ENCODE data around the gene WDR4.

The WDR4 gene

DNA sequence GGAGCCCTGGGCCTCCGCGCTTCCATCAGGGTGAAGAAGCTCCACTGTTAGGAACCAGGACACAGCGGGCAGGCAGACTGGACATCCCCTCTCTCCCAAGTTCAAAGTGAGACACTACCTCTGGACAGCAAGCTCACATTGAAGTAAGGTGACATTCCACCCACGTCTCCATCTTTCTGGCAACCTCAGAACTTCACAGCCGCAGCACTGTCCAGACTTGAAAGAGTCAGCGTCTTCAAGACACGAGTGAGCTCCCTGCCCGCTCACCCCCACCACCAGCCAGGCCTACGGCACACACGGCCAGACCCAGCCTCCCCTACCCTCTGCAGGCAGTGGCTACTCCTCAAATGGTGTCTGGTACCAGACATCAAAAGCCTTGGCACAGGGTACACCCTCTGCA, 11.1 kb downstream of the WDR4 start:
- Histone ChIP-seq H3K4me2 (ENCODE audit: low read length) (no peak overlapping the region), H2BK5ac (ENCODE audit: low read length) (no peak overlapping the region), H3K4me1 (ENCODE audit: control insufficient read depth, low read depth, low read length) (no peaks in the 10 kb centered on the region), H3K9ac (ENCODE audit: low read length) (no peak overlapping the region), H2BK15ac (replicated peaks; ENCODE audit: low read depth) (no peak overlapping the region), H3K4ac (ENCODE audit: low read depth, low read length) (no peak overlapping the region), H3K23ac (ENCODE audit: low read length) (no peak overlapping the region), H2AK5ac (ENCODE audit: low read length) (no peak overlapping the region), H3K4me3 (ENCODE audit: low read length) (no peak overlapping the region), H4K5ac (ENCODE audit: low read length) (no peak overlapping the region), H2BK120ac (ENCODE audit: low read depth, low read length) (no peak overlapping the region), H3K27ac (ENCODE audit: low read depth, low read length) (no peak overlapping the region), H4K8ac (ENCODE audit: low read depth, low read length) (no peak overlapping the region), H3K18ac (ENCODE audit: low read length) (no peak overlapping the region), H3K79me2 (ENCODE audit: control insufficient read depth, insufficient read depth, low read length) (peaks cover 73% of the 10 kb centered on the region), H3K56ac (ENCODE audit: low read length) (no peak overlapping the region), H3K36me3 (ENCODE audit: control insufficient read depth, insufficient read depth, low read length) (peaks cover 32% of the 10 kb centered on the region), H3K79me1 (ENCODE audit: low read length) (peaks cover 36% of the 10 kb centered on the region), H3K27me3 (ENCODE audit: insufficient read depth, low read length, poor library complexity) (no peaks in the 10 kb centered on the region)
- DNase-seq: no peak
- WGBS (ENCODE audit: extremely low coverage, insufficient coverage, low lambda C conversion rate): no CpG with 5 or more reads among the region's 10 CpGs

DNA sequence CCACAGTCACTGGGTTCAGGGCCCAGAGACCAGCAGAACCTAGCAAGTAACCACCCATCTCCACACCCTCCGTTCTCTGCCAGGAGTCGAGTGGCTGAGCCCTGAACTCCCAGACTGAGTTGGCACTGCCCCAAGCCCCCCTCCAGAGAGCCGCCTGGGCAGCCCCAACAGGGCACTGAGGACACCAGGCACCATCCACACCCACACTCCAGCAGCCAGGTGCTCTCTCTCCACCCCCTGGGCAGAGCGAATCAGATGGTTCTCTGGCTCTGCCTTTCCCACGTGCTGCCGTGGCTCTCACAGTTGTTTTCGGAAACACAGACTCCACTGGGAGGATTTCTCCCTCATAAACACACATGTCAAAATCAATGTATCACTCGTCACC, 13.6 kb downstream of the WDR4 start:
- no peak overlapping the region for H2BK15ac ChIP-seq (replicated peaks; ENCODE audit: low read depth)
- H3K9ac ChIP-seq (ENCODE audit: low read length): no peak overlapping the region
- DNase-seq: no peak
- no peak overlapping the region for H4K5ac ChIP-seq (ENCODE audit: low read length)
- peaks cover 39% of the 10 kb centered on the region for H3K79me1 ChIP-seq (ENCODE audit: low read length)
- H3K27me3 ChIP-seq (ENCODE audit: insufficient read depth, low read length, poor library complexity): no peaks in the 10 kb centered on the region
- no peak overlapping the region for H4K8ac ChIP-seq (ENCODE audit: low read depth, low read length)
- H3K4me3 ChIP-seq (ENCODE audit: low read length): no peak overlapping the region
- H3K4me1 ChIP-seq (ENCODE audit: control insufficient read depth, low read depth, low read length): no peaks in the 10 kb centered on the region
- H3K4me2 ChIP-seq (ENCODE audit: low read length): no peak overlapping the region
- no peak overlapping the region for H2AK5ac ChIP-seq (ENCODE audit: low read length)
- peaks cover 29% of the 10 kb centered on the region for H3K36me3 ChIP-seq (ENCODE audit: control insufficient read depth, insufficient read depth, low read length)
- H2BK5ac ChIP-seq (ENCODE audit: low read length): no peak overlapping the region
- H3K23ac ChIP-seq (ENCODE audit: low read length): no peak overlapping the region
- WGBS (ENCODE audit: extremely low coverage, insufficient coverage, low lambda C conversion rate): no CpG with 5 or more reads among the region's 8 CpGs
- peaks cover 78% of the 10 kb centered on the region for H3K79me2 ChIP-seq (ENCODE audit: control insufficient read depth, insufficient read depth, low read length)
- no peak overlapping the region for H3K4ac ChIP-seq (ENCODE audit: low read depth, low read length)
- H3K18ac ChIP-seq (ENCODE audit: low read length): no peak overlapping the region
- no peak overlapping the region for H3K56ac ChIP-seq (ENCODE audit: low read length)
- no peak overlapping the region for H2BK120ac ChIP-seq (ENCODE audit: low read depth, low read length)
- no peak overlapping the region for H3K27ac ChIP-seq (ENCODE audit: low read depth, low read length)

DNA sequence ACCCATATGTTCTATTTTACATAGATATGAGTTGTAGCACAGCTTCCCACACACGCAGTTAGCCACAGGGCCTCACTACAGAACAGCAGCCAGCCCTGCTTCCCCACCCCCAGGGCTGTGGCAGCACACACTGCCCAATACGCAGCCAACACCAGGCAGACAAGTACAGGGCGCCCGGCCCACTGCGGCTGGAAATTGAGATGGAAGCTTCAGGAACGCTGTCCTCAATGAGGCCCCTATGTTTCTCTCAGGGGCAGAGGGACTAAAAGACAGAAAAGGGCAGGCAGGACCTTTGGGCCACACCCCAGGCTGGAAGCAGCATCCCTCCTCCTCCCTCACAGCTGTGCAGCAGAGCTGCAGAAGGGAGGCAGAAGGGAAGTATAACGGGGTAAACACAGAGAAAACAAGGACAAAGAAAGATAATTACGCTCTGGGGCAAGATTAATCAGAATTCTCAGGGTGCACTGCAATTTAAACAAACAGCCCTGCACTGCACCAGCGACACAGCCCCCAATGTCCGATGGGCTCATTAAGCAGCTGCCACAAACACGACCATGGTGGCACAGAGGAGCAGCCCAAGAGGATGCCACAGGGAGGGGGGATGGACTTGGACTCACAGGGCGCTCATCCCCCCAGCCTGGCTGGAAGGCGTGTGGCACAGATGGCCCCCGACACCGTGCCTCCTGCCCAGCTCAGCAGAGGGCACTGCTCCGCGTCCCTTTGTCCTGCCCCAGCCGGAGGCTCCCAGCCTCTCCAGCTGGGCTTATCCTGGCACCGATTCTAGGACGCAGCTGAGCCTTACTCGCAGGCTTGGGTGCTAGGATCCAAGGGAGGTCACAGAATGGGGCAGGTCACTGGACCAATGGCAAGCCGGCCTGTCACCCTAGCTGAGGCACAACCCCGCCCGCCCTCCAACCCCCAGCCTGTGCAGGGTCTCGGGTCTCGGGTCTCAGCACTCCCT, 14.2 kb downstream of the WDR4 start:
- no peak overlapping the region for H3K9ac ChIP-seq (ENCODE audit: low read length)
- no peak overlapping the region for H2BK15ac ChIP-seq (replicated peaks; ENCODE audit: low read depth)
- H3K23ac ChIP-seq (ENCODE audit: low read length): no peak overlapping the region
- peaks cover 82% of the 10 kb centered on the region for H3K79me2 ChIP-seq (ENCODE audit: control insufficient read depth, insufficient read depth, low read length)
- no peaks in the 10 kb centered on the region for H3K4me1 ChIP-seq (ENCODE audit: control insufficient read depth, low read depth, low read length)
- no peak overlapping the region for H2AK5ac ChIP-seq (ENCODE audit: low read length)
- no peak overlapping the region for H3K4ac ChIP-seq (ENCODE audit: low read depth, low read length)
- no peaks in the 10 kb centered on the region for H3K27me3 ChIP-seq (ENCODE audit: insufficient read depth, low read length, poor library complexity)
- no CpG with 5 or more reads among the region's 26 CpGs for WGBS (ENCODE audit: extremely low coverage, insufficient coverage, low lambda C conversion rate)
- no peak overlapping the region for H2BK5ac ChIP-seq (ENCODE audit: low read length)
- H4K8ac ChIP-seq (ENCODE audit: low read depth, low read length): no peak overlapping the region
- H3K27ac ChIP-seq (ENCODE audit: low read depth, low read length): no peak overlapping the region
- no peak overlapping the region for H3K4me3 ChIP-seq (ENCODE audit: low read length)
- peaks cover 30% of the 10 kb centered on the region for H3K36me3 ChIP-seq (ENCODE audit: control insufficient read depth, insufficient read depth, low read length)
- no peak overlapping the region for H3K4me2 ChIP-seq (ENCODE audit: low read length)
- no peak overlapping the region for H3K18ac ChIP-seq (ENCODE audit: low read length)
- no peak overlapping the region for H2BK120ac ChIP-seq (ENCODE audit: low read depth, low read length)
- DNase-seq: no peak
- H3K56ac ChIP-seq (ENCODE audit: low read length): no peak overlapping the region
- H4K5ac ChIP-seq (ENCODE audit: low read length): no peak overlapping the region
- peaks cover 41% of the 10 kb centered on the region for H3K79me1 ChIP-seq (ENCODE audit: low read length)

DNA sequence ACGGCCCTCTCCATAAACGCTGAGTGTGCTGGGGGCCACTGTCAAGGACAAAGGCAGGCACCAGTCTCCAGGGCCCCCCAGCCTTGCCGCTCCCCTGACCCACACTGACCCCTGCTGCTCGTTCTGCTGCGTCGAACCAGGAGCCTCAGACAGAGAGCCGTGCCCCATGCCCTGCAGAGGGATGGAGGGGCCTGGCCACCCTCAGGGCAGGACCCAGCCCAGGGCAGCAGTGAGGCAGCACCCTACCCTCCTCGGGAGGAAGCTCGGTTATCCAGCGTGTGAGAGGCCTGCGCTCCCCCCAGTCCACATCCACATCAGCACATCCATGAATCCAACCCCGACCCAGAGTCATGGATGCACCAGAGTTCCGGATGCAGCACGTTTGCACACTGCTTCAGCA, 15.1 kb downstream of the WDR4 start:
- Histone ChIP-seq H3K27ac (ENCODE audit: low read depth, low read length) (no peak overlapping the region), H3K56ac (ENCODE audit: low read length) (no peak overlapping the region), H3K23ac (ENCODE audit: low read length) (no peak overlapping the region), H2AK5ac (ENCODE audit: low read length) (no peak overlapping the region), H3K79me2 (ENCODE audit: control insufficient read depth, insufficient read depth, low read length) (peaks cover 80% of the 10 kb centered on the region), H3K36me3 (ENCODE audit: control insufficient read depth, insufficient read depth, low read length) (peaks cover 30% of the 10 kb centered on the region), H3K4ac (ENCODE audit: low read depth, low read length) (no peak overlapping the region), H3K4me3 (ENCODE audit: low read length) (no peak overlapping the region), H3K4me1 (ENCODE audit: control insufficient read depth, low read depth, low read length) (no peaks in the 10 kb centered on the region), H4K5ac (ENCODE audit: low read length) (no peak overlapping the region), H3K9ac (ENCODE audit: low read length) (no peak overlapping the region), H2BK5ac (ENCODE audit: low read length) (no peak overlapping the region), H2BK15ac (replicated peaks; ENCODE audit: low read depth) (no peak overlapping the region), H3K4me2 (ENCODE audit: low read length) (no peak overlapping the region), H3K18ac (ENCODE audit: low read length) (no peak overlapping the region), H2BK120ac (ENCODE audit: low read depth, low read length) (no peak overlapping the region), H3K27me3 (ENCODE audit: insufficient read depth, low read length, poor library complexity) (no peaks in the 10 kb centered on the region), H4K8ac (ENCODE audit: low read depth, low read length) (no peak overlapping the region), H3K79me1 (ENCODE audit: low read length) (peaks cover 43% of the 10 kb centered on the region)
- no peak for DNase-seq
- no CpG with 5 or more reads among the region's 14 CpGs for WGBS (ENCODE audit: extremely low coverage, insufficient coverage, low lambda C conversion rate)

DNA sequence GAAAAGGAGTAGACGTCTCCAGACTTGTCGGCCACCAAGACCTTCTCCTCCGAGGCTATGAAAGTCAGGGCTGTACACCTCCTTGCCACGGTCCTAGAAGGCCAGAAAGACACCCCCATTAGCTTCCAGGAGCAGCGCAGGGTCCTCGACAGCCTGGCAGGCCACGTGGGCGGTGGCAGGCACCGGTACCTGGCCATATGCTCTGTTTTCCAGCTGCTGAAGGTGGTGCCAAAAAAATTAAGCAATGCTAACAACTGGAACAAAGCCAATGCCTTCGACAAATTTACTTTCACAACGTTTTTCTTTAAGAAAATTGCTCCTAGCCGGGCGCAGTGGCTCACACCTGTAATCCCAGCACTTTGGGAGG, 15.9 kb downstream of the WDR4 start:
- Histone ChIP-seq H3K4me2 (ENCODE audit: low read length) (no peak overlapping the region), H3K56ac (ENCODE audit: low read length) (no peak overlapping the region), H3K27me3 (ENCODE audit: insufficient read depth, low read length, poor library complexity) (no peaks in the 10 kb centered on the region), H4K8ac (ENCODE audit: low read depth, low read length) (no peak overlapping the region), H3K79me2 (ENCODE audit: control insufficient read depth, insufficient read depth, low read length) (peaks cover 77% of the 10 kb centered on the region), H3K4me3 (ENCODE audit: low read length) (no peak overlapping the region), H3K4me1 (ENCODE audit: control insufficient read depth, low read depth, low read length) (no peaks in the 10 kb centered on the region), H2BK120ac (ENCODE audit: low read depth, low read length) (no peak overlapping the region), H2AK5ac (ENCODE audit: low read length) (no peak overlapping the region), H4K5ac (ENCODE audit: low read length) (no peak overlapping the region), H3K9ac (ENCODE audit: low read length) (no peak overlapping the region), H2BK5ac (ENCODE audit: low read length) (no peak overlapping the region), H3K79me1 (ENCODE audit: low read length) (peaks cover 39% of the 10 kb centered on the region), H3K18ac (ENCODE audit: low read length) (no peak overlapping the region), H3K4ac (ENCODE audit: low read depth, low read length) (no peak overlapping the region), H3K36me3 (ENCODE audit: control insufficient read depth, insufficient read depth, low read length) (peaks cover 25% of the 10 kb centered on the region), H3K23ac (ENCODE audit: low read length) (no peak overlapping the region), H2BK15ac (replicated peaks; ENCODE audit: low read depth) (no peak overlapping the region), H3K27ac (ENCODE audit: low read depth, low read length) (no peak overlapping the region)
- no CpG with 5 or more reads among the region's 13 CpGs for WGBS (ENCODE audit: extremely low coverage, insufficient coverage, low lambda C conversion rate)
- DNase-seq: no peak

Measured in mesendoderm (in vitro differentiated cells).